ENCODE measurements around the gene GPR108. TPM values are rescaled to one million over a fixed set of nuclear protein-coding genes. Genes with fewer than 3 reads are reported as not detected.
"Not testable (repeated sequence)": the region's sequence is repeated elsewhere in the genome, so short reads cannot be mapped to it uniquely, and the experiment has no call there.

The GPR108 gene
- total RNA-seq, 1 experiment from 2014 or later, result 43.0 TPM

GRCh38 chr19:6772028-6772865, 34.9 kb upstream of the GPR108 start, which contains the start of gene VAV1:
Gene VAV1, plus strand, starts transcription at chr19:6772708. Its CDS starts 100 bp downstream, at chr19:6772808.
- no TSS peak for BruUV-seq (replicated peaks)
- no peaks in the 10 kb centered on the region for H3K4me1 ChIP-seq (ENCODE audit: control insufficient read depth, insufficient read depth, low read length)
- intact Hi-C loops (cut with micrococcal nuclease; ENCODE audit: unreplicated experiment) (no loop called here), in situ Hi-C loops (cut with HindIII; ENCODE audit: low pct_unique_long_range_greater_than_20kb, low sequenced_read_pairs) (no loop called here)
- no peaks in the 10 kb centered on the region for H3K36me3 ChIP-seq (ENCODE audit: control insufficient read depth, insufficient read depth, low read length)
- no peaks in the 10 kb centered on the region for H3K9me3 ChIP-seq (ENCODE audit: control insufficient read depth, insufficient read depth, low read depth, low read length)
- no peak within 1 kb of the TSS for H3K4me3 ChIP-seq (ENCODE audit: low read depth in 2 of 2, low read length in 2 of 2)
- no peak for ATAC-seq
- no peaks in the 10 kb centered on the region for H3K27me3 ChIP-seq (ENCODE audit: control insufficient read depth, insufficient read depth, low read length)
- ChIA-PET POLR2A (no interaction called here), CTCF (no interaction called here)
- no peak within 1 kb of the TSS for H3K27ac ChIP-seq (ENCODE audit: low read length)
- no peak for DNase-seq (ENCODE audit: low read depth, low spot score)
- TF ChIP-seq CTCF (IDR thresholded peaks at IDR 0.05), result no peak
- TF ChIP-seq TCF7L2 (IDR thresholded peaks at IDR 0.05; ENCODE audit: low read depth, low read length), result no peak
- no peak for TF ChIP-seq POLR2AphosphoS5 (IDR thresholded peaks at IDR 0.05; ENCODE audit: low read depth, low read length)
- no peak for TF ChIP-seq SIN3A (IDR thresholded peaks at IDR 0.05; ENCODE audit: borderline replicate concordance, insufficient read depth, low read depth, low read length)
- TF ChIP-seq, protein P1, sequence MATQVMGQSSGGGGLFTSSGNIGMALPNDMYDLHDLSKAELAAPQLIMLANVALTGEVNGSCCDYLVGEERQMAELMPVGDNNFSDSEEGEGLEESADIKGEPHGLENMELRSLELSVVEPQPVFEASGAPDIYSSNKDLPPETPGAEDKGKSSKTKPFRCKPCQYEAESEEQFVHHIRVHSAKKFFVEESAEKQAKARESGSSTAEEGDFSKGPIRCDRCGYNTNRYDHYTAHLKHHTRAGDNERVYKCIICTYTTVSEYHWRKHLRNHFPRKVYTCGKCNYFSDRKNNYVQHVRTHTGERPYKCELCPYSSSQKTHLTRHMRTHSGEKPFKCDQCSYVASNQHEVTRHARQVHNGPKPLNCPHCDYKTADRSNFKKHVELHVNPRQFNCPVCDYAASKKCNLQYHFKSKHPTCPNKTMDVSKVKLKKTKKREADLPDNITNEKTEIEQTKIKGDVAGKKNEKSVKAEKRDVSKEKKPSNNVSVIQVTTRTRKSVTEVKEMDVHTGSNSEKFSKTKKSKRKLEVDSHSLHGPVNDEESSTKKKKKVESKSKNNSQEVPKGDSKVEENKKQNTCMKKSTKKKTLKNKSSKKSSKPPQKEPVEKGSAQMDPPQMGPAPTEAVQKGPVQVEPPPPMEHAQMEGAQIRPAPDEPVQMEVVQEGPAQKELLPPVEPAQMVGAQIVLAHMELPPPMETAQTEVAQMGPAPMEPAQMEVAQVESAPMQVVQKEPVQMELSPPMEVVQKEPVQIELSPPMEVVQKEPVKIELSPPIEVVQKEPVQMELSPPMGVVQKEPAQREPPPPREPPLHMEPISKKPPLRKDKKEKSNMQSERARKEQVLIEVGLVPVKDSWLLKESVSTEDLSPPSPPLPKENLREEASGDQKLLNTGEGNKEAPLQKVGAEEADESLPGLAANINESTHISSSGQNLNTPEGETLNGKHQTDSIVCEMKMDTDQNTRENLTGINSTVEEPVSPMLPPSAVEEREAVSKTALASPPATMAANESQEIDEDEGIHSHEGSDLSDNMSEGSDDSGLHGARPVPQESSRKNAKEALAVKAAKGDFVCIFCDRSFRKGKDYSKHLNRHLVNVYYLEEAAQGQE (IDR thresholded peaks at IDR 0.05; ENCODE audit: insufficient read depth in 1 of 2, low read depth in 2 of 2, low read length in 1 of 2), result no peak

DNA sequence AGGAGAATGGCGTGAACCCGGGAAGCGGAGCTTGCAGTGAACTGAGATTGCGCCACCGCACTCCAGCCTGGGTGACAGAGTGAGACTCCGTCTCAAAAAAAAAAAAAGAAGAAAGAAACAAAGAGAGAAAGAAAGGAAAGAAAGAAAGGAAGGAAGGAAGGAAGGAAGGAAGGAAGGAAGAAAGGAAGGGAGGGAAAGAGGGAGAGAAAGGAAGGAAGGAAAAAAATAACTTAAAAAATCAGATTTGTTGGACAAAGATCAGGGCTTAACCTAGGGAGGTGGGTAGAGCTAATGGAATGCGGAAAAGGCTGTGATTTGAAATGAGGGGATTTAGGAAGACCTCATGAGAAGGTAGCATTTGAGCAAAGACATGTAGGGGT, 34.3 kb upstream of the GPR108 start:
- H3K27me3 ChIP-seq (ENCODE audit: control insufficient read depth, insufficient read depth, low read length); H3K9me3 ChIP-seq (ENCODE audit: control insufficient read depth, insufficient read depth, low read depth, low read length); in situ Hi-C loops (cut with HindIII; ENCODE audit: low pct_unique_long_range_greater_than_20kb, low sequenced_read_pairs); BruUV-seq (replicated peaks); H3K36me3 ChIP-seq (ENCODE audit: control insufficient read depth, insufficient read depth, low read length); H3K27ac ChIP-seq (ENCODE audit: low read length); POLR2A ChIA-PET; CTCF ChIA-PET; ATAC-seq; intact Hi-C loops (cut with micrococcal nuclease; ENCODE audit: unreplicated experiment); DNase-seq (ENCODE audit: low read depth, low spot score); H3K4me3 ChIP-seq (ENCODE audit: low read depth in 2 of 2, low read length in 2 of 2); H3K4me1 ChIP-seq (ENCODE audit: control insufficient read depth, insufficient read depth, low read length): not testable (repeated sequence)

GRCh38 chr19:6769006-6769619, 31.7 kb upstream of the GPR108 start:
- TF ChIP-seq POLR2AphosphoS5 (IDR thresholded peaks at IDR 0.05; ENCODE audit: low read depth, low read length) (no peak), SIN3A (IDR thresholded peaks at IDR 0.05; ENCODE audit: borderline replicate concordance, insufficient read depth, low read depth, low read length) (no peak), CTCF (IDR thresholded peaks at IDR 0.05) (no peak; the same call in 1 of the 2 replicates), TCF7L2 (IDR thresholded peaks at IDR 0.05; ENCODE audit: low read depth, low read length) (no peak)
- TF ChIP-seq, protein P1 (IDR thresholded peaks at IDR 0.05; ENCODE audit: insufficient read depth in 1 of 2, low read depth in 2 of 2, low read length in 1 of 2), result no peak
- no peaks in the 10 kb centered on the region for H3K9me3 ChIP-seq (ENCODE audit: control insufficient read depth, insufficient read depth, low read depth, low read length)
- ATAC-seq (no peak), DNase-seq (ENCODE audit: low read depth, low spot score) (no peak)
- POLR2A ChIA-PET, result interaction anchor here (0.6 kb wide), 1 partner anchor 441 kb away, joined by 4 read pairs; no protein-coding TSS in a partner anchor
- CTCF ChIA-PET, result no interaction called here
- H3K4me1 ChIP-seq (ENCODE audit: control insufficient read depth, insufficient read depth, low read length), result 0 out of 2 replicates have a peak, but pooled peaks cover 2% of the 10 kb centered on the region
- H3K4me3 ChIP-seq (ENCODE audit: low read depth in 2 of 2, low read length in 2 of 2), result no peak overlapping the region
- H3K36me3 ChIP-seq (ENCODE audit: control insufficient read depth, insufficient read depth, low read length), result peaks cover 3% of the 10 kb centered on the region; the same call in 1 of the 2 replicates
- intact Hi-C loops (cut with micrococcal nuclease; ENCODE audit: unreplicated experiment) (no loop called here), in situ Hi-C loops (cut with HindIII; ENCODE audit: low pct_unique_long_range_greater_than_20kb, low sequenced_read_pairs) (no loop called here)
- H3K27ac ChIP-seq (ENCODE audit: low read length), result no peak overlapping the region
- no TSS peak for BruUV-seq (replicated peaks)
- H3K27me3 ChIP-seq (ENCODE audit: control insufficient read depth, insufficient read depth, low read length), result no peaks in the 10 kb centered on the region
